SK-N-SH (cell line): ENCODE data around the gene LILRB3.

Source experiments
- TAF1 ChIP-seq: IDR thresholded peaks from 2 replicates; pipeline ENCODE4 v1.6.1; 2012; ENCODE audit warnings: low read depth, mild to moderate bottlenecking, low read length, moderate library complexity, borderline replicate concordance
- TF ChIP-seq, protein P1 (sequence below): IDR thresholded peaks from 2 replicates; pipeline ENCODE4 v1.4.0; 2012; ENCODE audit warnings: low read depth, borderline replicate concordance
- TF ChIP-seq, protein P2 (sequence below): IDR thresholded peaks from 2 replicates; pipeline ENCODE4; 2012

DNA sequence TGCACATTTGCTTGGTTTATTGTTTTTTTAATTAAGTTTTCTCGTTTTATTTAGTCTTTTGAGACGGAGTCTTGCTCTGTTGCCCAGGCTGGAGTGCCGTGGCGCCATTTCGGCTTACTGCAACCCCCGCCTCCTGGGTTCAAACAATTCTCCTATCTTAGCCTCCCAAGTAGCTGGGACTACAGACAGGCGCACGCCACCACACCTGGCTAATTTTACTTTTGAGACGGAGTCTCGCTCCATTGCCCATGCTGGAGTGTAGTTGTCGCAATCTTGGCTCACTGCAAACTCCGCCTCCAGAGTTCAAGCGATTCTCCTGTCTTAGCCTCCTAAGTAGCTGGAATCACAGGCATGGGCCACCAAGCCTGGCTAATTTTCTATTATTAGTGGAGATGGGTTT is 20.8 kb downstream of the LILRB3 start:
- TF ChIP-seq, protein P1, sequence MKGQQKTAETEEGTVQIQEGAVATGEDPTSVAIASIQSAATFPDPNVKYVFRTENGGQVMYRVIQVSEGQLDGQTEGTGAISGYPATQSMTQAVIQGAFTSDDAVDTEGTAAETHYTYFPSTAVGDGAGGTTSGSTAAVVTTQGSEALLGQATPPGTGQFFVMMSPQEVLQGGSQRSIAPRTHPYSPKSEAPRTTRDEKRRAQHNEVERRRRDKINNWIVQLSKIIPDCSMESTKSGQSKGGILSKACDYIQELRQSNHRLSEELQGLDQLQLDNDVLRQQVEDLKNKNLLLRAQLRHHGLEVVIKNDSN: no peak
- TF ChIP-seq, protein P2, sequence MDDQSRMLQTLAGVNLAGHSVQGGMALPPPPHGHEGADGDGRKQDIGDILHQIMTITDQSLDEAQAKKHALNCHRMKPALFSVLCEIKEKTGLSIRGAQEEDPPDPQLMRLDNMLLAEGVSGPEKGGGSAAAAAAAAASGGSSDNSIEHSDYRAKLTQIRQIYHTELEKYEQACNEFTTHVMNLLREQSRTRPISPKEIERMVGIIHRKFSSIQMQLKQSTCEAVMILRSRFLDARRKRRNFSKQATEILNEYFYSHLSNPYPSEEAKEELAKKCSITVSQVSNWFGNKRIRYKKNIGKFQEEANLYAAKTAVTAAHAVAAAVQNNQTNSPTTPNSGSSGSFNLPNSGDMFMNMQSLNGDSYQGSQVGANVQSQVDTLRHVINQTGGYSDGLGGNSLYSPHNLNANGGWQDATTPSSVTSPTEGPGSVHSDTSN: no peak
- no peak for TF ChIP-seq TAF1
